HEK293 (cell line): ENCODE measurements around the gene VSTM5.

Experiments
- CTCF ChIA-PET: fragments of 350-600 bp; formaldehyde crosslinking; extraction: SDS; loops from one replicate; lab custom pipeline; 2021; ENCODE audit warnings: antibody characterized with exemption; lab: Yijun Ruan, JAX
- POLR2A ChIA-PET: fragments of 300-600 bp; formaldehyde crosslinking; extraction: SDS; loops from one replicate; lab custom pipeline; 2020; ENCODE audit warnings: antibody characterized with exemption, inconsistent platforms; lab: Yijun Ruan, JAX
- H3K27ac ChIP-seq: fragments of 200-500 bp; sonication (Bioruptor generic); 2 replicates; pipeline ENCODE4 v1.5.1; 2014; ENCODE audit warnings: low read depth, low read length, control low read depth, inconsistent platforms; ENCODE audit errors: extremely low read depth
- H3K36me3 ChIP-seq, 2 experiments: fragments of 200-500 bp in 1 of 2; sonication (Bioruptor generic) in 1 of 2; 1 replicate in 1 of 2; 2 replicates in 1 of 2; pipeline ENCODE4 v1.5.1; 2014 to 2017; ENCODE audit warnings: inconsistent platforms in 2 of 2, low read length in 2 of 2; ENCODE audit not compliant: control insufficient read depth in 2 of 2, insufficient read depth in 1 of 2
- H3K4me1 ChIP-seq: fragments of 200-500 bp; sonication (Bioruptor generic); 2 replicates; pipeline ENCODE4 v1.5.1; 2014; ENCODE audit warnings: mild to moderate bottlenecking, low read length, inconsistent platforms; ENCODE audit not compliant: control insufficient read depth, insufficient read depth
- H3K4me3 ChIP-seq: 2 replicates; pipeline ENCODE4 v1.5.1; 2011; ENCODE audit warnings: low read depth, mild to moderate bottlenecking, control low read depth, low read length, moderate library complexity
- H3K9me3 ChIP-seq: fragments of 200-500 bp; sonication (Bioruptor generic); 2 replicates; pipeline ENCODE4 v1.5.1; 2014; ENCODE audit warnings: low read depth, low read length, inconsistent platforms; ENCODE audit not compliant: control insufficient read depth, insufficient read depth
- GLIS1 ChIP-seq: fragments of 450-650 bp; formaldehyde crosslinking; IDR thresholded peaks from 2 replicates; pipeline ENCODE4 v1.5.1; 2016; ENCODE audit warnings: missing biosample characterization, missing genetic modification characterization
- RBAK ChIP-seq: fragments of 450-650 bp; formaldehyde crosslinking; IDR thresholded peaks from 2 replicates; pipeline ENCODE4 v1.5.1; 2016; ENCODE audit warnings: missing biosample characterization, missing genetic modification characterization
- SCRT1 ChIP-seq: fragments of 450-650 bp; formaldehyde crosslinking; IDR thresholded peaks from 2 replicates; pipeline ENCODE4 v1.5.1; 2016; ENCODE audit warnings: missing biosample characterization, missing genetic modification characterization, borderline replicate concordance
- SP2 ChIP-seq: fragments of 450-650 bp; formaldehyde crosslinking; IDR thresholded peaks from 2 replicates; pipeline ENCODE4 v1.5.1; 2016; ENCODE audit warnings: missing biosample characterization, missing genetic modification characterization
- TCF7L2 ChIP-seq: IDR thresholded peaks from 2 replicates; pipeline ENCODE4 v1.6.1; 2011; ENCODE audit warnings: low read depth, mild to moderate bottlenecking, inconsistent platforms, low read length, moderate library complexity, borderline replicate concordance
- WT1 ChIP-seq: fragments of 450-650 bp; formaldehyde crosslinking; IDR thresholded peaks from 2 replicates; pipeline ENCODE4 v1.5.1; 2016; ENCODE audit warnings: missing biosample characterization, missing genetic modification characterization
- ZNF157 ChIP-seq: fragments of 450-650 bp; formaldehyde crosslinking; IDR thresholded peaks from 2 replicates; pipeline ENCODE4 v1.5.1; 2016; ENCODE audit warnings: missing biosample characterization, missing genetic modification characterization
- ZNF169 ChIP-seq: fragments of 450-650 bp; formaldehyde crosslinking; IDR thresholded peaks from 2 replicates; pipeline ENCODE4 v1.5.1; 2016; ENCODE audit warnings: missing biosample characterization, missing genetic modification characterization
- ZNF23 ChIP-seq: fragments of 450-650 bp; formaldehyde crosslinking; IDR thresholded peaks from 2 replicates; pipeline ENCODE4 v1.5.1; 2016; ENCODE audit warnings: missing biosample characterization, missing genetic modification characterization, borderline replicate concordance
- ZNF324 ChIP-seq: fragments of 450-650 bp; formaldehyde crosslinking; IDR thresholded peaks from 2 replicates; pipeline ENCODE4 v1.5.1; 2016; ENCODE audit warnings: missing biosample characterization, missing genetic modification characterization
- ZNF416 ChIP-seq: fragments of 450-650 bp; formaldehyde crosslinking; IDR thresholded peaks from 2 replicates; pipeline ENCODE4 v1.5.1; 2016; ENCODE audit warnings: missing biosample characterization, missing genetic modification characterization
- ZNF530 ChIP-seq: fragments of 450-650 bp; formaldehyde crosslinking; IDR thresholded peaks from 2 replicates; pipeline ENCODE4 v1.5.1; 2016; ENCODE audit warnings: low read depth, missing biosample characterization, missing genetic modification characterization
- ZNF549 ChIP-seq: fragments of 450-650 bp; IDR thresholded peaks from 2 replicates; pipeline ENCODE4 v1.5.1; 2018; ENCODE audit warnings: missing biosample characterization, missing genetic modification characterization, mild to moderate bottlenecking, inconsistent platforms, moderate library complexity
- ZNF561 ChIP-seq: fragments of 450-650 bp; IDR thresholded peaks from 2 replicates; pipeline ENCODE4 v1.5.1; 2018; ENCODE audit warnings: missing biosample characterization, missing genetic modification characterization, borderline replicate concordance
- ZNF596 ChIP-seq: fragments of 450-650 bp; IDR thresholded peaks from 2 replicates; pipeline ENCODE4 v1.5.0; 2018; ENCODE audit warnings: missing biosample characterization, mild to moderate bottlenecking, missing genetic modification characterization, moderate library complexity
- ZNF664 ChIP-seq: fragments of 450-650 bp; formaldehyde crosslinking; IDR thresholded peaks from 2 replicates; pipeline ENCODE4 v1.5.1; 2016; ENCODE audit warnings: missing biosample characterization, missing genetic modification characterization
- ZNF837 ChIP-seq: fragments of 450-650 bp; formaldehyde crosslinking; IDR thresholded peaks from 2 replicates; pipeline ENCODE4 v1.5.1; 2016; ENCODE audit warnings: missing biosample characterization, missing genetic modification characterization
- ZNF843 ChIP-seq: fragments of 450-650 bp; formaldehyde crosslinking; IDR thresholded peaks from 2 replicates; pipeline ENCODE4 v1.5.1; 2016; ENCODE audit warnings: missing biosample characterization, missing genetic modification characterization
- ZSCAN16 ChIP-seq: fragments of 450-650 bp; formaldehyde crosslinking; IDR thresholded peaks from 2 replicates; pipeline ENCODE4 v1.5.1; 2016; ENCODE audit warnings: missing biosample characterization, missing genetic modification characterization
- TF ChIP-seq, protein P1 (sequence below): fragments of 450-650 bp; formaldehyde crosslinking; IDR thresholded peaks from 2 replicates; pipeline ENCODE4 v1.5.1; 2016; ENCODE audit warnings: missing biosample characterization, missing genetic modification characterization
- TF ChIP-seq, protein P2 (sequence below): fragments of 450-650 bp; formaldehyde crosslinking; IDR thresholded peaks from 2 replicates; pipeline ENCODE4 v1.5.1; 2017; ENCODE audit warnings: missing biosample characterization, missing genetic modification characterization
- TF ChIP-seq, protein P3 (sequence below): fragments of 450-650 bp; IDR thresholded peaks from 2 replicates; pipeline ENCODE4 v1.5.1; 2018; ENCODE audit warnings: missing biosample characterization, missing genetic modification characterization
- TF ChIP-seq, protein P4 (sequence below): fragments of 450-650 bp; formaldehyde crosslinking; conservative IDR thresholded peaks from 2 replicates; pipeline ENCODE4 v1.5.1; 2016; ENCODE audit warnings: low read depth, missing biosample characterization, missing genetic modification characterization

The VSTM5 gene

DNA sequence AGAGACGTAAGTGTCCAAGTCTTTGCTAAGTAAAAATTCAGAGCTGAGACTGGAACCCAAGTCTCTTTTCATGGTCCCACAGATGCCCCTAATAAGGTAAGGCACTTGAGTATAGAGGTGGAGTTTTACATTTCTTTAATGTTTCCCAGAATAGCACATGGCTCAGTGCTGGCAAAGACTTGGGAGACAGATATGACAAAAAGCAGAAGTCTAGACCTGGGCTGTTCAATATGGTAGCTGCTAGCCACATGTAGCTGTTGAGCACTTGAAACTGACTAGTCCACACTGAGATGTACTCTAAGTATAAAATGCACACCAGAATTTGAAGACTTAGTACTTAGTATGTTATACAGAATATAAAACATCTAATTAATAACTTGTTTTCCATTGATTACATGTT, 17.6 kb downstream of the VSTM5 start:
- no peaks in the 10 kb centered on the region for H3K9me3 ChIP-seq
- CTCF ChIA-PET, result no interaction called here
- TF ChIP-seq, protein P1, sequence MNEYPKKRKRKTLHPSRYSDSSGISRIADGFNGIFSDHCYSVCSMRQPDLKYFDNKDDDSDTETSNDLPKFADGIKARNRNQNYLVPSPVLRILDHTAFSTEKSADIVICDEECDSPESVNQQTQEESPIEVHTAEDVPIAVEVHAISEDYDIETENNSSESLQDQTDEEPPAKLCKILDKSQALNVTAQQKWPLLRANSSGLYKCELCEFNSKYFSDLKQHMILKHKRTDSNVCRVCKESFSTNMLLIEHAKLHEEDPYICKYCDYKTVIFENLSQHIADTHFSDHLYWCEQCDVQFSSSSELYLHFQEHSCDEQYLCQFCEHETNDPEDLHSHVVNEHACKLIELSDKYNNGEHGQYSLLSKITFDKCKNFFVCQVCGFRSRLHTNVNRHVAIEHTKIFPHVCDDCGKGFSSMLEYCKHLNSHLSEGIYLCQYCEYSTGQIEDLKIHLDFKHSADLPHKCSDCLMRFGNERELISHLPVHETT (tag by site-specific recombination), result no peak
- TF ChIP-seq ZNF596 (tag by site-specific recombination), result no peak
- TF ChIP-seq ZNF561 (tag by site-specific recombination), result no peak
- TF ChIP-seq ZNF23 (tag by site-specific recombination), result no peak
- TF ChIP-seq ZSCAN16 (tag by site-specific recombination), result no peak
- no peak for TF ChIP-seq WT1 (tag by site-specific recombination)
- no peak for TF ChIP-seq ZNF324 (tag by site-specific recombination)
- TF ChIP-seq ZNF169 (tag by site-specific recombination), result no peak
- POLR2A ChIA-PET, result no interaction called here
- no peak overlapping the region for H3K4me3 ChIP-seq
- no peaks in the 10 kb centered on the region for H3K4me1 ChIP-seq
- H3K27ac ChIP-seq, result no peak overlapping the region
- H3K36me3 ChIP-seq, result no peaks in the 10 kb centered on the region

DNA sequence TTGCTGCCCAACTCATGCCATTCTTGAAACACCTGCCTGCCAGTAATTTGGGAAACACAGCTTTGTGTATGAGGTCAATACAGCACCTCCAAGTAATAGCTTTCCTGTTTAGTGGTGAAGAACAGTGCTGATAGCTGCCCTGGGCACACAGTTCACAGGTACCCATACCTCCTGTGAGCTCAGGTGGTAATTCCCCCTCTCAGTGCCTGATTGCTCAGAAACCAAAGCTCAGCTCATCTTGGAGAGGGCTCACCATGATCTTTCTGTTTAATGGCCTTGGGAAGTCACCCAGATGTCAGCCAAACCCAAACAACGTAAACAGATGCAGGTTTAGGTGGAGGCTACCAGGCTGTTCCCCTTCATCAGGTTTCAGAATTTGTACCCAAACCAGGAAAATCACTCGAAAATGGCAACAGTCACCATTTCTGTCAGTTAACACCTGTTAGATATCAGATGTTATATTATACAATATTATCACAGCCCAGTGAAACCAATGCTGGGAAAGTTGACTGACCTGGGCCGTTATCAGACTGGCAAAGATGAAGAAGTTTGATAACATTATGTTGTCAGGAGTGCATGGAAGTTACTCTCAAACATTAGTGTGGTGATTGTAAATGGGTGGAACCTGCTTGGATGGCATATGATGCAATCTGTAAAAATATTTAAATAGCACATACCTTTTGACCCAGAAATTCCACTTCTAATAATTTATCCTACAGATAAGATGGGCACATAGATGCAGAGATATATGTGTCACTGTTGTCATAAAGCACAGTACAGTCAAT, 18.9 kb downstream of the VSTM5 start:
- H3K36me3 ChIP-seq, result no peaks in the 10 kb centered on the region
- TF ChIP-seq ZNF157, result no peak
- TF ChIP-seq ZNF549 (tag by site-specific recombination), result 0 out of 2 replicates have a peak, but pooled peaks have one; percentile 7
- TF ChIP-seq ZNF843 (tag by site-specific recombination), result no peak
- TF ChIP-seq ZNF416 (tag by site-specific recombination), result no peak
- TF ChIP-seq SP2 (tag by site-specific recombination), result no peak
- TF ChIP-seq, all 188 proteins: peak for 1
- POLR2A ChIA-PET, result interaction anchor here (0.6 kb wide), 1 partner anchor 719 kb away, joined by 3 read pairs; no protein-coding TSS in a partner anchor
- no peak overlapping the region for H3K4me3 ChIP-seq
- no peak overlapping the region for H3K27ac ChIP-seq
- no peaks in the 10 kb centered on the region for H3K9me3 ChIP-seq
- CTCF ChIA-PET, result interaction anchor here (1.0 kb wide), 1 partner anchor 64 kb away, joined by 3 read pairs; no protein-coding TSS in a partner anchor
- H3K4me1 ChIP-seq, result no peaks in the 10 kb centered on the region

DNA sequence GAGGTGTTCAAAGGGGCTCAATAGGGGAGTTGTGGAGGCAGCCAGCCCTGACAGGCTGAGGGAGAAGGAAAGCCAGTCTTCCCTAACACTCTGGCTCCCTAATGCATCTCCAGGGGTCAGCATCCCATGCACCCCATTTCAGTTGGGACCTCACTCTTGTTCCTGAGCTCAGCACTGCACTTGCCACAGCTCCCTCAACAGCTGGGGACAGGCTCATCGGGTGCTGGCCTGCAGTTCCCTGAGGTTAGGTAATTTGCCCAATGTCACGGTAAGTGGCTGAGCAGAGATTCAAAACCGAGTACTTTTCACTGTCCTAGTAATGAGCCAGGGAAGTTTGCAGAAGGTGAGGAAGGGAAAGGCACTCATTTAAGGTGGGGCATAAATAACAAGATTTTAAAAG, 20.8 kb downstream of the VSTM5 start:
- H3K4me1 ChIP-seq, result no peaks in the 10 kb centered on the region
- POLR2A ChIA-PET, result no interaction called here
- CTCF ChIA-PET, result no interaction called here
- H3K36me3 ChIP-seq, result no peaks in the 10 kb centered on the region
- no peak overlapping the region for H3K4me3 ChIP-seq
- no peaks in the 10 kb centered on the region for H3K9me3 ChIP-seq
- no peak overlapping the region for H3K27ac ChIP-seq
- TF ChIP-seq SCRT1 (no peak), ZNF530 (tag by site-specific recombination) (no peak), ZNF664 (no peak), TCF7L2 (no peak), ZNF324 (tag by site-specific recombination) (no peak), GLIS1 (tag by site-specific recombination) (no peak), ZNF837 (tag by site-specific recombination) (no peak), RBAK (tag by site-specific recombination) (no peak)
- TF ChIP-seq, protein P2, sequence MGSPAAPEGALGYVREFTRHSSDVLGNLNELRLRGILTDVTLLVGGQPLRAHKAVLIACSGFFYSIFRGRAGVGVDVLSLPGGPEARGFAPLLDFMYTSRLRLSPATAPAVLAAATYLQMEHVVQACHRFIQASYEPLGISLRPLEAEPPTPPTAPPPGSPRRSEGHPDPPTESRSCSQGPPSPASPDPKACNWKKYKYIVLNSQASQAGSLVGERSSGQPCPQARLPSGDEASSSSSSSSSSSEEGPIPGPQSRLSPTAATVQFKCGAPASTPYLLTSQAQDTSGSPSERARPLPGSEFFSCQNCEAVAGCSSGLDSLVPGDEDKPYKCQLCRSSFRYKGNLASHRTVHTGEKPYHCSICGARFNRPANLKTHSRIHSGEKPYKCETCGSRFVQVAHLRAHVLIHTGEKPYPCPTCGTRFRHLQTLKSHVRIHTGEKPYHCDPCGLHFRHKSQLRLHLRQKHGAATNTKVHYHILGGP (tag by site-specific recombination), result no peak
- TF ChIP-seq, protein P3, sequence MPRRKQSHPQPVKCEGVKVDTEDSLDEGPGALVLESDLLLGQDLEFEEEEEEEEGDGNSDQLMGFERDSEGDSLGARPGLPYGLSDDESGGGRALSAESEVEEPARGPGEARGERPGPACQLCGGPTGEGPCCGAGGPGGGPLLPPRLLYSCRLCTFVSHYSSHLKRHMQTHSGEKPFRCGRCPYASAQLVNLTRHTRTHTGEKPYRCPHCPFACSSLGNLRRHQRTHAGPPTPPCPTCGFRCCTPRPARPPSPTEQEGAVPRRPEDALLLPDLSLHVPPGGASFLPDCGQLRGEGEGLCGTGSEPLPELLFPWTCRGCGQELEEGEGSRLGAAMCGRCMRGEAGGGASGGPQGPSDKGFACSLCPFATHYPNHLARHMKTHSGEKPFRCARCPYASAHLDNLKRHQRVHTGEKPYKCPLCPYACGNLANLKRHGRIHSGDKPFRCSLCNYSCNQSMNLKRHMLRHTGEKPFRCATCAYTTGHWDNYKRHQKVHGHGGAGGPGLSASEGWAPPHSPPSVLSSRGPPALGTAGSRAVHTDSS (tag by site-specific recombination), result no peak
- TF ChIP-seq, protein P4, sequence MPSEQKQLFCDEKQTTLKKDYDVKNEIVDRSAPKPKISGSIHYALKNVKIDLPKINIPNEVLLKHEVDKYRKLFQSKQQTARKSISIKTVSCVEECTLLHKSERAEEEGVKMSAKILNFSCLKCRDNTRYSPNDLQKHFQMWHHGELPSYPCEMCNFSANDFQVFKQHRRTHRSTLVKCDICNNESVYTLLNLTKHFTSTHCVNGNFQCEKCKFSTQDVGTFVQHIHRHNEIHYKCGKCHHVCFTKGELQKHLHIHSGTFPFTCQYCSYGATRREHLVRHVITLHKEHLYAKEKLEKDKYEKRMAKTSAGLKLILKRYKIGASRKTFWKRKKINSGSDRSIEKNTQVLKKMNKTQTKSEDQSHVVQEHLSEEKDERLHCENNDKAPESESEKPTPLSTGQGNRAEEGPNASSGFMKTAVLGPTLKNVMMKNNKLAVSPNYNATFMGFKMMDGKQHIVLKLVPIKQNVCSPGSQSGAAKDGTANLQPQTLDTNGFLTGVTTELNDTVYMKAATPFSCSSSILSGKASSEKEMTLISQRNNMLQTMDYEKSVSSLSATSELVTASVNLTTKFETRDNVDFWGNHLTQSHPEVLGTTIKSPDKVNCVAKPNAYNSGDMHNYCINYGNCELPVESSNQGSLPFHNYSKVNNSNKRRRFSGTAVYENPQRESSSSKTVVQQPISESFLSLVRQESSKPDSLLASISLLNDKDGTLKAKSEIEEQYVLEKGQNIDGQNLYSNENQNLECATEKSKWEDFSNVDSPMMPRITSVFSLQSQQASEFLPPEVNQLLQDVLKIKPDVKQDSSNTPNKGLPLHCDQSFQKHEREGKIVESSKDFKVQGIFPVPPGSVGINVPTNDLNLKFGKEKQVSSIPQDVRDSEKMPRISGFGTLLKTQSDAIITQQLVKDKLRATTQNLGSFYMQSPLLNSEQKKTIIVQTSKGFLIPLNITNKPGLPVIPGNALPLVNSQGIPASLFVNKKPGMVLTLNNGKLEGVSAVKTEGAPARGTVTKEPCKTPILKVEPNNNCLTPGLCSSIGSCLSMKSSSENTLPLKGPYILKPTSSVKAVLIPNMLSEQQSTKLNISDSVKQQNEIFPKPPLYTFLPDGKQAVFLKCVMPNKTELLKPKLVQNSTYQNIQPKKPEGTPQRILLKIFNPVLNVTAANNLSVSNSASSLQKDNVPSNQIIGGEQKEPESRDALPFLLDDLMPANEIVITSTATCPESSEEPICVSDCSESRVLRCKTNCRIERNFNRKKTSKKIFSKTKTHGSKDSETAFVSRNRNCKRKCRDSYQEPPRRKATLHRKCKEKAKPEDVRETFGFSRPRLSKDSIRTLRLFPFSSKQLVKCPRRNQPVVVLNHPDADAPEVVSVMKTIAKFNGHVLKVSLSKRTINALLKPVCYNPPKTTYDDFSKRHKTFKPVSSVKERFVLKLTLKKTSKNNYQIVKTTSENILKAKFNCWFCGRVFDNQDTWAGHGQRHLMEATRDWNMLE, result no peak
